Stimulated activated CD4-positive, alpha-beta T cell treated with anti-CD3 and anti-CD28 coated beads, Interleukin-2, amount 100 ng/mL, for 48 hours (primary cell): ENCODE data around the gene PLXNB3.
A peak's percentile ranks its signal among the peaks of the same experiment; 100 is the strongest.

ENCODE experiments used
- DNase-seq, 2 donors: peaks; one replicate each; pipeline ENCODE4 v3.0.0-alpha.2; 2020

PLXNB3 gene

GRCh38 chrX:153775293-153776119 lies 11.5 kb downstream of the PLXNB3 start:
- DNase-seq: no peak

DNA sequence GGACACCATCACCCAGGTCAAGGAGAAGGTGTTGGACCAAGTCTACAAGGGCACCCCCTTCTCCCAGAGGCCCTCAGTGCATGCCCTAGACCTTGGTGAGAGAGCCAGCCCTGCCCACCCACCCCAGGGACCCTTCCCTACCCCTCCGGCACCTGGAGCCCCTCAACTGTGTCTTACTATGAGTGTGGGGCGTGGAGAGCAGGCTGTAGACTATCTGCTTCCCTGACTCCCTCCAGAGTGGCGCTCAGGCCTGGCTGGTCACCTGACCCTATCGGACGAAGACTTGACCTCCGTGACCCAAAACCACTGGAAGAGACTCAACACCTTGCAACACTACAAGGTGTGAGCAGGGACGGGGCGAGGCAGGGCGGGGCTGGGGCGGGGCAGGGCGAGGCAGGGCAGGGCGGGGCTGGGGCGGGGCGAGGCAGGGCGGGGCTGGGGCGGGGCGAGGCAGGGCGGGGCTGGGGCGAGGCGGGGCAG lies 12.1 kb downstream of the PLXNB3 start:
- DNase-seq: no peak

GRCh38 chrX:153776611-153777045 lies 12.6 kb downstream of the PLXNB3 start:
- no peak for DNase-seq

DNA sequence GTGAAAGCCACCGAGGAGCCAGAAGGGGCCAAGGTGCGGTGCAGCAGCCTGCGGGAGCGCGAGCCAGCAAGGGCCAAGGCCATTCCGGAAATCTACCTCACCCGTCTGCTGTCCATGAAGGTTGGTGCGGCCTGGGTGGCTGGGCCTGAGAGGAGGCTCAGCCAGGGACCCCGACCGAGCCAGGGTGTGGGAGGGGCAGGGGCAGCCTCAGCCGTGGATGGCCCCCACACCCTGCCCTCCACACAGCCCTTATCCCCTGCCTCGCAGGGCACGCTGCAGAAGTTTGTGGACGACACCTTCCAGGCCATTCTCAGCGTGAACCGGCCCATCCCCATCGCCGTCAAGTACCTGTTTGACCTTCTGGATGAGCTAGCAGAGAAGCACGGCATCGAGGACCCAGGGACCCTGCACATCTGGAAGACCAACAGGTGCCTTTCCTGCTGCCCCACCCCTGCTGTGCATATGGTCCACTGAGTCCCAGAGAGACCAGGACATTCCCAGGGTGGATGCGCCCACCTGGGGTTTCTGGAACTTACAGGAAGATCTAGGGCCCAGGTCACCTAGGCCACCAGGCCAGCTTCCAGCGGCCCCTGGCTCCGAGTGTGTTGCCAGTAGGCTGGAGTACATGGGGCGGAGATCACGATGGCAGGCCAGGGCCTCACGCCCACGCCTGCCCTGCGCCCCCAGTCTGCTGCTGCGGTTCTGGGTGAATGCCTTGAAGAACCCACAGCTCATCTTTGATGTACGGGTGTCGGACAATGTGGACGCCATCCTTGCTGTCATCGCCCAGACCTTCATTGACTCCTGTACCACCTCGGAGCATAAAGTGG lies 13.4 kb downstream of the PLXNB3 start:
- no peak for DNase-seq

- DNase-seq: no peak
These were observed 14.1 kb downstream of the PLXNB3 start for GRCh38 chrX:153778181-153778580.

DNA sequence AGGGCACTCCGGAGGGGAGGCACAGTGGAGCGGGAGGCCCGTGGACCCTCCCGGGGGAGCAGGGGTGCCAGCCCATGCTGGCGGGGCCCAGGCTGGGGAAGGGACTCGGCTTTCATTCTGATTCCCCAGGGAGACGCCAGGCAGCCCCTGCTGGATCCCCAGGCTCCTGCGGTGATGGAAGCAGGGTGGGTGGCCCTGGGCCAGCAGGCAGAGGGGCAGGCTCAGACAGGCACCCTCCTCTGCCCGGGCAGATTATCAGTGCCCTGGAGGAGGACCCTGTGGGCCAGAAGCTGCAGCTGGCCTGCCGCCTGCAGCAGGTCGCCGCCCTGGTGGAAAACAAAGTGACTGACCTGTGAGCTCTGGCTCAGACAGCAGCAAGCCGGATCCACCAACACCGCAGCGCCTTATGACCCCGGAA lies 14.6 kb downstream of the PLXNB3 start:
- no peak for DNase-seq

DNA sequence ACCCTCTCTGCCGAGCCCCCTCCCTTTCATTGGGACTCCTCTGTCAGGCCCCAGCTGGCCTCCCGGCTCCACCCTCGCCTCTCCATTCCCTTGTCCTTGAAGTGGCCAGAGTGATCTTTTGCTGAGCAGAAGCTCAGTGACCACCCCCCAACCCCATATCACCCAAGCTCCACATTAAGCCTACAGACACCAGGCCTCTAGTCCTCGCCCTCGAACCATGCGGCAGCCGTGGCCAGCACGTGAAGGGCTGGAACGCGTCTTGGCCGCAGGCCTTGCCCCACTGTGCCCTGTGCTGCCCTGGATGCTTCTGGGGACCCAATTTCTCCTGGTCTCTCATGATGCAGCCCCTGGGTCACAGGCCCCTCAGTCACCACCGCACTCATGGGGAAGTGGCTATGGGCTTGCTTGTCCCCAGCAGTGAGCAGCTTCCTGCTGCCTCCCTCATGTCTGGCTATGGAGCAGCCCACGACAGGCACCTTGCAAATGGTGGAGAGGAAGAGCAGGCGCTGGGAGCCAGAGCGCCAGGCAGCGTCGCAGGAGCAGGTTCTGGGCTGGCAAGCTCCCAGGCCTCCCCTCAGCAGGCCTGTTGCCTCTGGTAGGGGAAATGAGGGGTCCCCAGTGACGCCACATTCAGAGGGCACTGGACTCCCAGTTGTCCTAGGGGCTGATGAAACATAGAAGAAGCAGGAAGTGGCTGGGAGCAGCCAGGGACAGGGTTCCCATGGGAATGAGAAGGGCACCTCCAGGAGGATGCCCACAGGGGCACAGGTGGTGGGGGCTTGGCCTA lies 16.0 kb downstream of the PLXNB3 start:
- DNase-seq: no peak

DNA sequence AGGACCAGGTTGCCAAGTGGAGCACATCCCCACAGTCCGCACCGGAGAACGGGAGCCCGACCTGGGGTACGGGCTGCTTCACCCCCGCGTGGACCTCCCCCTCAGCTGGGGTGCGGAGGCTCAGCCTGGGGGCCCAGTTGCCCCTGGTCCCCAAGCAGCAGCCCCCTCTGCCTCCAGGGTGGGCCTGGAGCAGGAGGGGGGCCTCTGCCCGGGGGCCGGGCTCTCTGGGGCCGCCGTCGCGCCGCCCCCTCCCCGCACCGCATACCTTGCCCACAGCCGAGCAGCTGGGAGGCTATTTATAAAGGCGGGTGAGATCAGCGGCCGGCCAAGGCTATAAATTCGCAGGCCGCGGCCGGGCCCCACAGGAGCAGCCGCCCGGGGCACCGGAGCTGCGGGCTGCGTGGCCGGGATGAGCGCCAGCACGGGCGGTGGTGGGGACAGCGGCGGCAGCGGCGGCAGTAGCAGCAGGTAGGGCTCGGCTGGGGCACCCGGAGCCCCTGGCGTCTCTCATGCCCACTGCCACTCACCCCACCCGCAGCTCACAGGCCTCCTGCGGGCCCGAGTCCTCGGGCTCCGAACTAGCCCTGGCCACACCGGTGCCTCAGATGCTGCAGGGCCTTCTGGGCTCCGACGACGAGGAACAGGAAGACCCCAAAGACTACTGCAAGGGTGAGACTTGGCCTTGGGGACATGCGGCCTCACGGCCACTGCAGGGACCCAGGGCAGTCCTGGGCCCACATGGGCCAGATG lies 16.8 kb downstream of the PLXNB3 start, which contains the start of gene SRPK3:
Gene SRPK3 (plus strand): TSS at position 364 of the 750 bp plus-strand sequence. CDS start 46 bp downstream, at position 410.
- DNase-seq: no peak

GRCh38 chrX:153781428-153782047 lies 17.5 kb downstream of the PLXNB3 start:
- no peak for DNase-seq

DNA sequence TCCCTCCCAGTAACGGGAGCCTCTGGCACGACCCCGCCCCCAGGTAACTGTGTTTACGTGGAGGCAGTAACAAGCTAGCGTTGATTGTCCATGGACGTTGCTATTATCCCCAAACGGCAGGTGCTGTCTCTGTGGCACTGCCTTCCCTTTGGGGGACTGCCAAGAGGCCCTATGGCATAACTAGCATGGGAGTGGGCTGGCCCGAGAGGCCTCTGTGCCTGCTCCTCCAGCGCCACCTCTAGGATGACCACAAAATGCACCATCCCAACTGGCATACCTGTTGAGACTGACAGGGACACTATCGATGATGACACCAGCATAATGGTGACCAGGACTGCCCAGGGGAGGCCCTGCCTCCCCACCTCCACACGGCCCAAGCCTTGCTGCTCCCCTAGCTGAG lies 18.3 kb downstream of the PLXNB3 start:
- no peak for DNase-seq

DNA sequence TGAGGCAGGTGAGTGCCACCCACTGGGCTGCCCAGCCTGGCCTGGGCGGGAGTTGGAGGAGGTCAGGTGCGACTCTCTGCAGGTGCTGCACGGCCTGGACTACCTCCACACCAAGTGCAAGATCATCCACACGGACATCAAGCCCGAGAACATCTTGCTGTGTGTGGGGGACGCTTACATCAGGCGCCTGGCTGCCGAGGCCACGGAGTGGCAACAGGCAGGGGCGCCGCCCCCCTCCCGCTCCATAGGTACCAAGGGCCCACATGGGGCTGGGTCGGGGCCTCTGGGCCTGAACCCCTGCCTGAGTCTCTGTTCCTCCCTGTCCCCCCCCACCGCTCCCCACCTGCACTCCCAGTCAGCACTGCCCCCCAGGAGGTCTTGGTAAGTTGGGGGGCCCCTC lies 18.8 kb downstream of the PLXNB3 start:
- no peak for DNase-seq

GRCh38 chrX:153783378-153784013 lies 19.4 kb downstream of the PLXNB3 start:
- DNase-seq: no peak

DNA sequence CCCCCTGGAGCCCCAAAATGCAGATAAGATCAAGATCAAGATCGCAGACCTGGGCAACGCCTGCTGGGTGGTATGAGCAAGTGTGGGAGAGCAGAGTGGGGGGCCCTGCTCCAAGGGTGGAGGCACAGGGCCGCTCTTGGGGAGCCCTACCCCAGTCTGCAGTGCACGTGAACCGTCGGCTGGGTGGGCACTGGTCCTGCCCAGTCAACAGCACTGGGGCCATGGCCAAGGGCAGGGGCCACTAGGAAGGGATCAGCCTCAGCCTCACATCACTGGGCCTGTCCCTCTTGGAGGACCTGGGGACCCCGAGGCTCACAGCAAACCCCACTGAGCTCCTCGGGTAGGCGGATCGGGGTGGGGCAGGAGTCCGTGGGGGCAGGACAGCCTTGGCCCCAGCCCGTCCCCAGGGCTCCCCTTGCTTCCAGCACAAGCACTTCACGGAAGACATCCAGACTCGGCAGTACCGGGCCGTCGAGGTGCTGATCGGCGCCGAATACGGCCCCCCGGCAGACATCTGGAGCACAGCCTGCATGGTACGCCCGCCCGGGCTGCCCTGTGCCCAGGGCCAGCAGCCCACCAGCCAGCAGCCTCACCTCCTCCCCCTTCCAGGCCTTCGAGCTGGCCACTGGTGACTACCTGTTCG lies 20.4 kb downstream of the PLXNB3 start:
- no peak for DNase-seq

DNA sequence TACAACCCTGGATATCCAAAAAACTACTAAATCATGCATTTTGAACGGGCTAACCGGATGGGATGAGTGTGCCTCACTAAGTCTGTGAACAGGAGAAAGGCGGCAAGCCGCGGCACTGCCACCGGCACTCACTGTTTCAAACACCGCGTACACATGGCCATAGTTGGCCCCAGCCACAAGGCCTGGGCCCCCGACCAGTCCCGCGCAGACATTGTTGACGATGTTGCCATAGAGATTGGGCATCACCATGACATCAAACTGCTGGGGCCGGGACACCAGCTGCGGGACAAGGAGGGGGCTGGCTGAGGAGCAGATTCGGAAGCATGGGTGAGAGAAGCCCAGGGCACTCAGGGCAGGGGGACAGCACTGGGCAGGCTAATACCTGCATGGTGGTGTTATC lies 22.6 kb downstream of the PLXNB3 start:
- DNase-seq: no peak

GRCh38 chrX:153789654-153790053 lies 25.6 kb downstream of the PLXNB3 start:
- DNase-seq: no peak

DNA sequence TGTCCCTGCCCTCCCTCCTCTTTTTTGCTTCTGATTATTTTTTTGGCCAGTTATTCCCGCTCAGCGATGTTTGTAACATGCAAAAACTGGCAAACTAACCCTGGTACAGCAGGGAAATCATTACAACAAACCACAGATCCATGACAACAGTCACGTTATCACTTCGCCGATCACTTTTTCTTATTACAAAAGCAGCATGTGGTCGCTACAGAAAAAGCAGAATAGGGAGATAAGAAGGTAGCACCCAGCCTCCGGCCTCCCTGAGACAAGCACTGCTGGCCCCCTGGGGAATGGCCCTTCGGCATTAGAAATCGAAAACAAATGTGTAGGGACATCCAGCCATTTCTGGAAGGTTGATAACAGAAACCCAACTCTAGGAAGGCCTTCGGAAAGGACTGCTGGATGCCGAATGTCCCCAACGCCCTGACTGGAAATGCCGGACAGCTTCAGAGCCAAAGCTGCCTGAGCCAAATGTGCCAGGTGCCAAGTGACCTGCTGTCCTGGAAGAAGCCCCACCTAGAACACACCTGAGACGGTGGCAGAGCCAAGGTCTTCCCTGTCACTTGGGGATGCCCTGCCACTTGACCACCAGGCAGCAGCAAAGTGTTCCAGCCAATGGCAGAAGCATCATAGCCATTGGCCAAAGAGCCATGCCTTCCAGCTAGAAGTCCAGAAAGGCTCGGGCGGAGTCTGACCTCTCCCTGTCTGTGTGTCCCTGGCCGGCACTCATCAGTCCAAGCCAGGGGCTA lies 27.2 kb downstream of the PLXNB3 start:
- no peak for DNase-seq

DNA sequence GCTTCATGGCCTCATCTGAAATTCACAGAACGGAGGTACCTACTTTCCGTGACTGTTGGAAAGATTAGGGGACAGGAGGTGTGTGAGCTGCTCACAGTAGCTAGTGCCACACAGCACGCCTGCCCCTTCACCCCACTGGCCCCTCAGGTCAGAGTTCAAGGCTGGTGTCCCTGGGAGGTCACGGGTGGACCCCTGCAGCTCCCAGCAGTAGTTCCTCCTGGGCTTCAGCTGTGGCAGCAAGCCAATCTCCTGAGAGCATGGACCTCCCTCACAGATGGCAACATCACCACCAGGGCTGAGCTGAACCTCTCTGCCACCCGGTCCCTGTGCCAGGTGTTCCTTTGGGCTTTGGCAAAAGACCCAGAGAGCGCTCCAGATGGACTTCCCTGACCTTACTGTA lies 28.3 kb downstream of the PLXNB3 start:
- no peak for DNase-seq

GRCh38 chrX:153793291-153793690 lies 29.2 kb downstream of the PLXNB3 start:
- DNase-seq: no peak

DNA sequence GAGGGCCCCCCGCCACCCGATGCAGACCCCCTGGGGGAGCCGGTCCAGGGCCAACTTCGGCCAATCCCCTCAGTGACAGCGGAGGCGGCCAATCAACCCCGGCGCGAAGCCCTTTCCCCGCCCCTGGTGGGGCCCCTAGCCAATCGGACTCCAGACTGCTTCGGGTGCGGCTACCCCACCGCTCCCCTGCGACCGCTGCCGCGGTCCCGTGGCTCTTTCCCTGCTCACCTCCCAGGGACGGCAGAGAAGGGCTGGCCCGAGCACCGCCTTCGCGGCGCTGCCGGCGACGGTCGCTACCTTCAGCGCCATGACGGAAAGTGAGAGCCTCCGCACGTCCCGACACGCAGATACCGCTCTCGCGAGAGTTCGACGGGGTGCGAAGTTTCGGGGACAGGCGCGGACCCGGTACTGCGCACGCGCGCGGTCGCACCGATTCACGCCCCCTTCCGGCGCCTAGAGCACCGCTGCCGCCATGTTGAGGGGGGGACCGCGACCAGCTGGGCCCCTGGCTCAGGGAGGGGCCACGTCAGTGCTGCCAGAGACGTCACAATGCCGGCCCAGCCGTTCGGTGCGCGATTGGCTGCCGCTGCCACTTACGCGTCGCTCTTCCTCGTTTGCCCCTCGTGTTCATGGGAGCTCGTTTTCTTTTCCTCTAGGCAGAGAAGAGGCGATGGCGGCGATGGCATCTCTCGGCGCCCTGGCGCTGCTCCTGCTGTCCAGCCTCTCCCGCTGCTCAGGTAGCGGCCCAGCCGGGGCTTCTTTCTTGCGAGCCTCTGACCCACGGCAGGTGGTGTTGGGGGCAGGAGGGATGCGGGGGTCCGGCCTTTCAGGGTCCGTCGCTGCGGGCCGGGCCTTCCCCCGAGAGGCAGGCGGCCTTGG lies 30.2 kb downstream of the PLXNB3 start, which contains the start of the genes IDH3G and SSR4:
Gene IDH3G (minus strand): TSS at position 358 of the 879 bp plus-strand sequence. CDS start 49 bp downstream, at position 309.
Gene SSR4 (plus strand): TSS at position 651 of the 879 bp plus-strand sequence. CDS start 20 bp downstream, at position 671.
- DNase-seq: peak; percentile 84
